Heart right ventricle (tissue), 16 donors: Measurements from ENCODE around the gene ATP2C2. TPM values are rescaled to one million over a fixed set of nuclear protein-coding genes. Genes with fewer than 3 reads are reported as not detected.

Source experiments
- ATAC-seq, 8 donors: fragments of 200-7000 bp; cut with Tn5 transposase; one replicate each; pipeline ENCODE4 v1.9.1; 2020; ENCODE audit warnings: mild to moderate bottlenecking in 8 of 8, moderate library complexity in 8 of 8, moderate number of reproducible peaks in 1 of 8
- DNase-seq, 2 donors: peaks; one replicate each; pipeline ENCODE4 v3.0.0-alpha.2; 2020
- H3K27ac ChIP-seq, 10 donors: fragments of 200-600 bp; sonication (generic) in 2 of 10; one replicate each; pipeline versions ENCODE4 v1.5.0 to v1.8.0; 2020 to 2022; ENCODE audit warnings: mild to moderate bottlenecking in 3 of 10
- H3K27me3 ChIP-seq, 7 donors: fragments of 200-600 bp; one replicate each; pipeline ENCODE4 v1.8.0; 2021 to 2022; ENCODE audit warnings: mild to moderate bottlenecking in 2 of 7
- H3K36me3 ChIP-seq, 9 donors: fragments of 200-600 bp; sonication (generic) in 1 of 9; one replicate each; pipeline versions ENCODE4 v1.5.0 to v1.8.0; 2020 to 2022; ENCODE audit warnings: mild to moderate bottlenecking in 2 of 9
- H3K4me1 ChIP-seq, 9 donors: fragments of 200-600 bp; sonication (generic) in 1 of 9; one replicate each; pipeline versions ENCODE4 v1.5.0 to v1.8.0; 2020 to 2022; ENCODE audit warnings: mild to moderate bottlenecking in 4 of 9
- H3K4me3 ChIP-seq, 10 donors: fragments of 200-600 bp; sonication (generic) in 2 of 10; one replicate each; pipeline versions ENCODE4 v1.5.0 to v1.8.0; 2020 to 2022; ENCODE audit warnings: mild to moderate bottlenecking in 7 of 10, moderate library complexity in 2 of 10
- H3K9me3 ChIP-seq, 11 donors: fragments of 200-600 bp in 10 of 11; sonication (generic) in 2 of 11; one replicate each; pipeline versions ENCODE4 v1.5.0 to v1.8.0; 2013 to 2022; ENCODE audit warnings: mild to moderate bottlenecking in 2 of 11, control low read depth in 1 of 11, moderate library complexity in 1 of 11
- CTCF ChIP-seq, 9 donors: fragments of 200-600 bp; sonication (generic) in 2 of 9; IDR thresholded peaks; one replicate each; pipeline versions ENCODE4 v1.5.0 to v1.8.0; 2021 to 2022; ENCODE audit warnings: antibody characterized with exemption in 9 of 9, mild to moderate bottlenecking in 5 of 9, moderate library complexity in 1 of 9
- WGBS, 2 donors: extraction: QIAGEN DNeasy Blood & Tissue Kit; methylation state at CpG; one replicate each; pipeline ENCODE4 v1.1.7; 2013; ENCODE audit warnings: inconsistent platforms in 1 of 2; 5-methylcytosine and 5-hydroxymethylcytosine counted together
- intact Hi-C, 10 donors: fragments of 100-400 bp; cut with DNase I; formaldehyde crosslinking; loops; one replicate each; pipeline versions ENCODE4 v1.11.1 to v1.14.2; 2022
- polyA plus RNA-seq, 2 donors: library from polyadenylated mRNA; stranded (reverse); fragments of 200-250 nt; gene quantifications; one replicate each; pipeline ENCODE4 v1.2.3, GENCODE V29; 2013
- total RNA-seq, 10 donors: library from RNA; stranded (reverse); fragmentation: NEBNext Ultra II Directional in 3 of 10; extraction: Animal tissue kit (Norgen Biotek cat#: 25700) in 3 of 10; gene quantifications; one replicate each; pipeline versions ENCODE4 v1.2.1 to v1.2.4, GENCODE V29; 2021 to 2023
- donor health status: Arrhythmogenic right ventricular cardiomyopathy.
- donor health status: ischemic (EF 13 %, LVEDD 7.1; RV severe dilation, severe dysfunction).
- donor health status: healthy with polysubstance abuse.
- donor health status: DM: no; HTN: yes; CAD: no.
- donor health status: DM: no; HTN: no; CAD: no.
- donor health status: ischemic (EF 25% LVEDD 6.9; RV normal size, moderate dysfunction).
- donor health status: ischemic (EF 25% LVEDD 5.7; RV mildly dilated, moderate dysfunction).
- donor health status: healthy.
- donor health status: DM: yes; HTN: yes; CAD: no.
- donor health status: Ischemic cardiomyopathy.
- donor health status: ischemic (EF 35%, LVEDD 5.7; RV mildly dilated, moderate dysfunction).
- donor health status: nonischemic (EF 11% LVEDD 7.7; RV severe dilation, severe dysfunction).
- donor health status: DM: yes; HTN: yes; CAD: no.
- donor health status: PGD.
- donor health status: ischemic (EF 29% LVEDD 5.4; RV normal size, mild dysfunction).
- donor health status: nonischemic (EF 23%, LVEDD 6.1; RV moderate dilation, normal function).

Gene ATP2C2
- total and polyA plus RNA-seq, 12 donors, result 0.01 TPM; not detected in 11

- Histone ChIP-seq H3K36me3 (no peaks in the 10 kb centered on the region), H3K27me3 (peaks cover 0 to 29% (median 12%) of the 10 kb centered on the region in 7 donors), H3K4me1 (no peaks in the 10 kb centered on the region), H3K9me3 (no peaks in the 10 kb centered on the region), H3K27ac (no peak overlapping the region), H3K4me3 (no peak overlapping the region)
- ATAC-seq (no peak), DNase-seq (no peak)
- no peak for TF ChIP-seq CTCF (IDR thresholded peaks at IDR 0.05)
- intact Hi-C loops, result no loop called here
- WGBS, 2 donors, result 75 to 77% methylated on average over 19 of the region's 19 CpGs
Measured at GRCh38 chr16:84442416-84443145, 74.2 kb downstream of the ATP2C2 start.

- no peaks in the 10 kb centered on the region for H3K9me3 ChIP-seq
- TF ChIP-seq CTCF (IDR thresholded peaks at IDR 0.05), result no peak
- peaks cover 0 to 25% (median 12%) of the 10 kb centered on the region in 7 donors for H3K27me3 ChIP-seq
- H3K4me3 ChIP-seq, result no peak overlapping the region
- H3K36me3 ChIP-seq, result no peaks in the 10 kb centered on the region
- DNase-seq (no peak), ATAC-seq (peak in 3 of 8 donors; percentile 24 to 41 (median 37))
- H3K27ac ChIP-seq, result no peak overlapping the region
- H3K4me1 ChIP-seq, result no peaks in the 10 kb centered on the region
- intact Hi-C loops, result no loop called here
- 37 to 40% methylated on average over 15 of the region's 15 CpGs for WGBS, 2 donors
Measured at GRCh38 chr16:84443166-84443802, 74.9 kb downstream of the ATP2C2 start.

GRCh38 chr16:84444476-84444875, 76.1 kb downstream of the ATP2C2 start:
- TF ChIP-seq CTCF (IDR thresholded peaks at IDR 0.05), result no peak
- no peak overlapping the region for H3K27ac ChIP-seq
- DNase-seq (no peak), ATAC-seq (no peak)
- 74 to 75% methylated on average over 8 of the region's 8 CpGs for WGBS, 2 donors
- no peak overlapping the region for H3K4me3 ChIP-seq
- intact Hi-C loops, result no loop called here
- peaks cover 0 to 24% (median 12%) of the 10 kb centered on the region in 7 donors for H3K27me3 ChIP-seq
- H3K9me3 ChIP-seq, result no peaks in the 10 kb centered on the region
- no peaks in the 10 kb centered on the region for H3K36me3 ChIP-seq
- no peaks in the 10 kb centered on the region for H3K4me1 ChIP-seq

GRCh38 chr16:84446084-84446483, 77.7 kb downstream of the ATP2C2 start:
- H3K9me3 ChIP-seq, result no peaks in the 10 kb centered on the region
- no peak for ATAC-seq
- H3K4me3 ChIP-seq, result no peak overlapping the region
- no peaks in the 10 kb centered on the region for H3K4me1 ChIP-seq
- H3K27ac ChIP-seq, result no peak overlapping the region
- H3K27me3 ChIP-seq, result peaks cover 0 to 20% (median 11%) of the 10 kb centered on the region in 7 donors
- intact Hi-C loops, result no loop called here
- DNase-seq, result no peak
- WGBS, 2 donors, result 72 to 81% methylated on average over 4 of the region's 4 CpGs
- H3K36me3 ChIP-seq, result no peaks in the 10 kb centered on the region
- no peak for TF ChIP-seq CTCF (IDR thresholded peaks at IDR 0.05)
